IPS-NIHi11 (cell line): ENCODE measurements around the gene DLGAP4.
A peak's percentile ranks its signal among the peaks of the same experiment; 100 is the strongest.

Source experiments
- DNase-seq: peaks from one replicate; pipeline ENCODE4 v3.0.0; 2012; ENCODE audit warnings: mixed read lengths, low spot score

DLGAP4 gene

GRCh38 chr20:36477475-36477874 is 171.3 kb downstream of the DLGAP4 start:
- DNase-seq = no peak

DNA sequence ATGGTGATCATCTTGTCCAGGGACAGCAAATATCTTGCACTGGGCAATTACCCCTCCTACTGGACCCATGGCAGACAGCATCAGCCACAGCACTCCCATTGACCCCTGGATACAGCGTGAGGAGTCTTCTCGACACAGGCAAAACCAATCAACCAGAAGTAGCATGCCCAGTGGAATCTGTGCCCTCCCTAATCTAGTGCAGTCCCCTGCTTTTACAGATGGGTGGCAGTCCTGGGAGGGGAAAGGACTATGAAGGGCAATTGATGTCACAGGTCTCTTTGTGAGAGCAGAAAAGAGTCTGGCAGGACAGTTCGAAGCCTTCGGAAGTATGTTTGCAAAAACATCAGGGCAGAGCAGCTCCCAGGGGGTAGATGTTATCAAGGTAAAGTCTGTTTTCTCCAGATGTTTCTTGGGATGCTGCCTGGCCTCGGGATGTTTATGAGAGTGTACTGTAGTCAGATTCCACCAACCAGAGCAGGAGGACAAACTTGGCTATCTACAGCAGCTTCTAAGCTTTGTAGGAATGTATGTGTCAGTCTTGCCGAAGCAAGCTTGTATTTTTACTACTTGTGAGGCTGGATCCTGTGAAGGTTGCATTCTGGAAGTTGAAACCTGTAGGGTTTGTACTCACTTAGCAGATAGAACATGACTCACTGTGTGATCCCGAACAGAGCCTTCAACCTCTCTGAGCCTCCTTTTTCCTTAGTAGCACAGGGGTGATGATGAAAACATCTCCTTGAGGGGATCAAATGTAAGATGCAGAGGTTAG is 172.2 kb downstream of the DLGAP4 start:
- DNase-seq = no peak

- DNase-seq = no peak
Observed at GRCh38 chr20:36479938-36480337, 173.8 kb downstream of the DLGAP4 start.

DNA sequence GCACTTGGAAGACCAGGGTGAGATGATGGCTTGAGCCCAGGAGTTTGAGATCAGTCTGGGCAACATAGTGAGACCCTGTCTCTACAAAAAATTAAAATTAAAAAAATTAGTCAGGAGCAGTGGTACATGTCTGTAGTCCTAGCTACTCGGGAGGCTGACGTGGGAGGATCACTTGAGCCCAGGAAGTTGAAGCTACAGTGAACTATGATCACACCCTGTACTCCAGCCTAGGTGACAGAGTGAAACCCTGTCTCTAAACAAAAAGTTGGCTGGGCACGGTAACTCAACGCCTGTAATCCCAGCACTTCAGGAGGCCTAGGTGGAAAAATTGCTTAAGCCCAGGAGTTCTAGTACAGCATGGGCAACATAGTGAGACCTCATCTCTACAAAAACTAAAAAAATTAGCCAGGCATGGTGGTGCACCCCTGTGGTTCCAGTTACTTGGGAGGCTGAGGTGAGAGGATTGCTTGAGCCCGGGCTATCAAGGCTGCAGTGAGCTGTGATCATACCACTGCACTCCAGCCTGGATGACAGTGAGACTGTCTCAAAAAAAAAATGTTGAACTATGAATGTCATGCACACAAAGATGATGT is 174.4 kb downstream of the DLGAP4 start:
- no peak for DNase-seq

- DNase-seq = no peak
Observed at GRCh38 chr20:36481380-36482043, 175.4 kb downstream of the DLGAP4 start.

DNA sequence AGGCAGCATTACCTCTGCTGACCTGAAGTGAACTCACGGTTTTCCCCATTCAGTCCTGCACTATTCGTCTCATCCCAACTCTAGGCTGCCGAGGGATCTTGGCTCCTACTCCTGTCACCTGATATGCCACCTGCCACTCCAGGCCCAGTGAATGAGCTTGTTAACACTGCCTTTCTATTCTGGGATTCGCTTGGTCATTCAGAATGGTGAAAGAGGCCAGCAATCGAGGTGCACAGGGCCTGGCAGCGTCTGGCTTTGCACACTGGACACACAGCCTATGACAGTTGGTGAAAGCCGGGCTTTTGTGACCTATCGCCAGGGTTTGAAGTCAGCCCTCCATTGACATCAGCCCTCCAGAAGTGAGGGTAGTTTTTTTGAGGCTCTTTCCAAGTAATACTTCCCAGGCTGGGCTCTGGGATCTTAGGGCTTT is 175.9 kb downstream of the DLGAP4 start:
- DNase-seq = no peak

DNA sequence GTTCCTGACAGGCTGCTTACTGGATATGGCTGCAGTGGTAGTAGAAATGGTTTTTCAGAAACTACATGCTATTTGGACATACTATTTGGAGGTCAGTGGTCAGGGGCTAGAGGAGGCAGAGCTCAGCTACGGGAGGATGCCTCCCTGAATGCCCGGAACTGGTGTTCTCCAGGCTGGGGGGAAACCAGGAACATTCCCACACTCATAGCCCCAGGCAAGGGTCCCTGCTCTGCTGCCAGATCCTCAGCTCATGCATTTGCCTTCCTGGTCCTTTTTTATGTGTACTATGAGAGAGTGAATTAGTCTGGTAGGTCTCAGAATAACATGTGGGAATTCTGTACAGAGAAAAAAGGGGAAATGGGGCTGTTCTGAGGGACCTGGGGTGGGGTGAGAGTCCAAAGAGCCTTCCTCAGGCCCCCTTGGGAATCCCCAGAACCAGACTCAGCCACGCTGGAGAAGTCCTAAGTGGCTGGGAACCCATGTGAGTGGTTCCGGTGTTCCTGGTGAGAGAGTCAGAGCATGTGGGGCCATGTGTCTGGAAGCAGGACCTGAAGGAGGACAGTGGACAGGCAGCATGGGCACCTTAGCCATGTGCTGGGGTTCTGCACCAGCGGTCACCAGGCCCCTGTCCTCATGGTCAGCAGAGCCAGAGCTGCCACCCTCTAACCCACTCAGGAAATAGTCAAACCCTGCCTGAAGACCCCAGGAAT is 177.2 kb downstream of the DLGAP4 start:
- DNase-seq = no peak

- no peak for DNase-seq
Observed at GRCh38 chr20:36483919-36484808, 178.0 kb downstream of the DLGAP4 start.

- DNase-seq = no peak
Observed at GRCh38 chr20:36485286-36485685, 179.1 kb downstream of the DLGAP4 start.

DNA sequence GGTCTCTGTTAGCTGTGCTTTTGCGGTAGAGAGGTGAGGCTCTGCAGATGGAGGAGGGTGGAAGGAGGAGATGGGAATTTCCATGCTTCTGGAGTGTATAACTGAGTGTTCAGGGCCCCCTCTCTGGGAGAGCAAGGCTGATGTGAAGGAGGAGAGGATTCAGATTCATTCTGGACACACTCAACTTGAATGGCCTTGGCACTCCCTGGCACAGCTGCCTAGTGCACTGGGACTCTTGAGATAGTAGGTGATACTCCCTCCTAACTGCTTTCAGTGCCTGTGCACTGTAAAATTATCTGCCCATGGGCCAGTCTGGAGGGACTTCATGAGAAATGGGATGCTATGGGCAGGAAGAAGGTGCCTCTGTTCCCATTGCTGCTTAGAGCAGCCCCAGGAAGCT is 180.9 kb downstream of the DLGAP4 start:
- DNase-seq = no peak

- DNase-seq = no peak
Observed at GRCh38 chr20:36490191-36490590, 184.1 kb downstream of the DLGAP4 start.

- no peak for DNase-seq
Observed at GRCh38 chr20:36491901-36492617, 185.9 kb downstream of the DLGAP4 start.

GRCh38 chr20:36493051-36493800 is 187.1 kb downstream of the DLGAP4 start:
- peak; percentile 56 for DNase-seq

- no peak for DNase-seq
Observed at GRCh38 chr20:36493801-36494114, 187.6 kb downstream of the DLGAP4 start.

- DNase-seq = no peak
Observed at GRCh38 chr20:36496707-36497669, 190.8 kb downstream of the DLGAP4 start.

DNA sequence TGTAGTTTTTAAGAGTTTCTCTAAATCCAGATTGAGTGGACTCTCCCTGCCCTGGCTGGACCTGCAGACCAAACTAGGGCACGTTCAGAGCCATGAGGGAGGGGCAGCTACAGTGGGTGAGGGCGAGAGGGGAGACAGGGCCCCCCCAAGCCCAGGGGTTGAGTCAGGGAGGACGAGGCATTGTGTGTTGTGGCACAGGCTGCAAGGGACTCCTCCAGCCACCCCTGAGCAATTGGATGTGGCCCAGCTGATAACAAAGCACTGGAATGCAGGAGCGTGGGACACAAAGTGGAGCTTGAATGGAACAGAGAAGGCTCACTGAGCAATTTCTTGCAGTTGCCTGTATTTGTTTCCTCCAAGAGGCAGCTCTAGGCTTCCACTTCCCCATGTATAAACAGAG is 191.7 kb downstream of the DLGAP4 start:
- no peak for DNase-seq

DNA sequence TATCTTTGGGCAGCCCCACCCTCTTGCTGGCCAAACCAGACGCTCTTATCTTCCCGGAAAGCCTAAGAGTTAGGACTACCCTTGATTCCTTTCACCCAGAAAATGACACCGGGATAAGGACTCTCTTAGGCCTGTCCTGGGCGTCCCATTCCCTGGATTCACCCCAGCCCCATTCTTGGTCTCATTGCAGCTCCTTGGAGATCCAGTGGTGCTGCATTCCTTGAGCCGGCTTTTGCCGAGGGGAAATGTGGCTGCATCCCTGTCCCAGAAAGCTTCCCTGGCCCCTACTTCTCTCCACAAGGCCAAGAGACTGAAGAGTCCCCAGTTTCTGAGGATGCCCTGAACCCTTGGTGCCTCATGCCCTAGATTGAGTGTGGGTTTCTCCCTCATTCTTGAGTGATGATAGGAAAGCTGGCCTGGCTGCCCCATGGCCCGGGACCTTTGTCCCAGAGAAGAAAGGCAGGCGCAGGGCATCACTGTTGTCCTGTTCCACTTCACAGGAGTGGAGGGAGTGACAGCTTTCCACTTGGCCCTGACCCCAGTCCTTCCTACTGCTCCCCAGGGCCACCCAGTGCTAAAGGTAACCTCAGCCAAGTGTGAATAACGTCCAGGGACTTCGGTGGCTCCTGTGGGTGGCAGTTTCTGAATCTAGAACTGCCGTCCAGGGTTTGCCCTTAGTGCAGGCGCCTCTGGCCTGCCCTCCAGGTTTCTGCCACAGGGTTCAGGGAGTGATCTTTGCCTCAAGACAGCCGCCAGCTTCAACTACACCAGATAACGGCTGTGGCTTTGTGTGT is 192.4 kb downstream of the DLGAP4 start:
- DNase-seq = no peak

DNA sequence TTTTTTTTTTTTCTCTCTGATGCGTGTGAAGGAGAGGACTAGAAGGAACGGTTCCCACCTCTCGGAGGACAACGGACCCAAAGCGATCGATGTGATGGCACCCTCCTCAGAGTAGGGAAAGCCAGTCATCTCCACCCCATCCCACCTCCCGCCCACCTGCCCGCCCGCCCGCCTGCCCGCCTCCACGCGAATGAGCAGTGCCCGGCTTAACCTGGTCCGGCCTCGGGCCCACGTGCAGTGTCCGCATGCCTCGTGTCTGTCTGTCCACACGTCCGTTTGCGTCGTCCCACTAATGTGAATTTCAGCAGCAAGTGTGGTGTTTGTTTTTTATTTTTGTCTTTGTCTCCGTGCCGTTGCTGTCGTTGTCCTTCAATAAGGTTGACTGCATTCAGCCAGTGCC is 193.1 kb downstream of the DLGAP4 start:
- no peak for DNase-seq
